GM12875 (cell line): Measurements from ENCODE around the gene IL15.
A peak's percentile ranks its signal among the peaks of the same experiment; 100 is the strongest.
"Not testable (repeated sequence)": the region's sequence is repeated elsewhere in the genome, so short reads cannot be mapped to it uniquely, and the experiment has no call there.

ENCODE experiments used
- H3K4me3 ChIP-seq: one replicate; pipeline ENCODE4 v1.5.1; 2011; ENCODE audit warnings: low read depth, low read length, control low read depth
- CTCF ChIP-seq: IDR thresholded peaks from 2 replicates; pipeline ENCODE4 v1.5.1; 2011; ENCODE audit warnings: low read depth, mild to moderate bottlenecking, control low read depth, inconsistent platforms, low read length, moderate library complexity, borderline replicate concordance; ENCODE audit not compliant: insufficient read depth

Gene IL15

DNA sequence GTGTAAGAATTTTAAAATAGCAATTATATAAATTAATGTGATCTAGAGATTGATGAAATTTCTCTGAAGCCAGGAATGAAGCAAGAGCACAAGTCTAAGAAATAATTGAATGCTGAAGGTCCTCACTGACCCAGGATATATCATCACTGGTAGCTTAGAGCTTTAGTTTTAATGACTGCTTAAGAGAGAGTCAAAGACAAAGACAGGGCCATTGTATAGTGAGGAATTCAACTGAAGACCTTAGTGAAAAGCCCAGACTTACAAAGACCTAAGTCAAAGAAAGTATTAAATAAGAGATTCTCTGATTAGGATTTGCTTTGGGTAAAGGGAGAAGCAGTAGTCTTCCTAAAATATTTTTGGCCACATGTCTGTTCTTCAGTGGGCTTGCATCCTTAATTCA lies 26.0 kb upstream of the IL15 start:
- no peak for TF ChIP-seq CTCF
- no peak overlapping the region for H3K4me3 ChIP-seq

DNA sequence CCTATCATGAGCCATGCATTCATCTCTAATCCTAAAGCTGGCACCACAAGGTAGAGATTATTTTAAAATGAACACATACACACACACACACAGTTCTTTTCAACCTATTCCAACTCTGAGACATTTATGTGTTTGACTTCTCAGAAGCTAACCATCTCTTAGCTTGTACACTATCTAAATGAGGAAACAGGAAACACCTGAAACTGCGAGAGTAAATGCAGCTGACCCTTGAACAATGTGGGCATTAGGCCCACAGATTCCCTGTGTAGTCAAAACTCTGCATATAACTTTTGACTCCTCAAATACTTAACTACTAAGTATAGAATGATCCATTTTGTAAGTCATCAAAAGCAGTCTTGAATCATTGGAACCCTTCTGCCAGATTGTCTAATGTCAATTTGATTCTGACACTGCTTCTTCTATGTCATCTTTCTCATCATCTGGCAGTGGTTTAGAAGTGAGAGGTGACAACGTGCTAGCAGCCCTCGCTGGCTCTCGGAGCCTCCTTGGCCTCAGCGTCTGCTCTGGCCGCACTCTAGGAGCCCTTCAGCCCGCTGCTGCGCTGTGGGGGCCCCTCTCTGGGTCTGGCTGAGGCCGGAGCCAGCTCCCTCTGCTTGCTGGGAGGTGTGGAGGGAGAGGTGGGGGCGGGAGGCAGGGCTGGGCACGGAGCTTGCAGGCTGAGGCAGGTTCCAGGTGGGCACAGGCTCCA lies 21.4 kb upstream of the IL15 start:
- no peak for TF ChIP-seq CTCF
- H3K4me3 ChIP-seq: no peak overlapping the region

DNA sequence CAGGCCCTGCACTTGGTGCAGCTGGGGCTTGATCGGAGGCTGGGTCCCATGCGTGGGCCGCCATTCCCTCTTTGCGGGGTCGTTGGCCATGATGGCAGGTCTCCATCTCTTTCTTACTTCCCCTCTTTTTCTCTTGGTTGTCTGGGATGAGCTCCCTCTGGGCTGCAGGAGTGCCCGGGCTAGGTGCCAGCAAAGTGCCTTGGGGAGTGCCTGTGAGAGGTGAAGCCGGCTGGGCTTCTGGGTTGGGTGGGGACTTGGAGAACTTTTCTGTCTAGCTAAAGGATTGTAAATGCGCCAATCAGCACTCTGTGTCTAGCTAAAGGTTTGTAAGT lies 20.8 kb upstream of the IL15 start:
- H3K4me3 ChIP-seq: not testable (repeated sequence)

GRCh38 chr4:141620715-141621114 lies 15.7 kb upstream of the IL15 start:
- TF ChIP-seq CTCF: no peak

DNA sequence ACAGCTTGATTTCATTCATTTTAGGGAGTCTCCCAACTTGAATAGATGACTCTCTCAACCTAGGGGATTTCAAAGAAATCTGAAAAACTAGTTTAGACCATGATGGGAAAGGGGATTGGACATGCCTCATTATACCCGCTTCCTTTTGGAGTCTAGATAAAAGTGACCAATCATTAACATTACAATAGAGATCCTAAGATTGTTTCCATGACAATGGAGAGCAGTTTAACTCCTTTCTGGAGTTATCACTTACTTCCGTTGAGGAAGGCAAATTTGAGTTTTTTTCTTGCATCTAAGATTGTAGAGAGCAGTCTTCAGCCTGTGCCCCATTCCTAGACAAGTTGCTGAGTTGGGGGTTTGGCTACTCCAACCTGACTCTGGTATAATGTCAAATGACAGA lies 11.4 kb upstream of the IL15 start:
- no peak for TF ChIP-seq CTCF
- no peak overlapping the region for H3K4me3 ChIP-seq

More at GRCh38 chr4:141620715-141621114, 15.7 kb upstream of the IL15 start:
- no peak overlapping the region for H3K4me3 ChIP-seq

DNA sequence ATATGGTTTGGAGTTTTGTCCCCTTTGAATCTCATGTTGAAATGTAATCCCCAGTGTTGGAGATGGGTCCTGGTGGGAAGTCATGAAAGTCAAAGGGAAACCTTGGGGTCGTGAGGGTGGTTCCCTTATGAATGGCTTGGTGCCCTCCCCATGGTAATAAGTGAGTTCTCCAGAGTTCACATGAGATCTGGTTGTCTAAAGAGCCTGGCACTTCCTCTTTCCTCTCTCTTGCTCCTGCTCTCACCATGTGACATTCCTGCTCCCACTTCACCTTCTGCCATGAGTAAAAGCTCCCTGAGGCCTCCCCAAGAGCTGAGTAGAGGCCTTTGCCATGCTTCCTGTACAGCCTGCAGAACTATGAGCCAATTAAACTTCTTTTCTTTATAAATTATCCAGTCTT lies 5.5 kb upstream of the IL15 start:
- TF ChIP-seq CTCF: no peak
- no peak overlapping the region for H3K4me3 ChIP-seq

- peak overlapping the region; percentile 91 for H3K4me3 ChIP-seq
These were observed 674 bp upstream of the IL15 start for GRCh38 chr4:141635736-141636081.

More at GRCh38 chr4:141635736-141636081, 674 bp upstream of the IL15 start:
- no peak for TF ChIP-seq CTCF
